ENCODE data around the gene YWHAE. TPM values are rescaled to one million over a fixed set of nuclear protein-coding genes. Genes with fewer than 3 reads are reported as not detected.

YWHAE gene
- total and polyA plus RNA-seq, 10 of the 15 experiments (the other 5 are each of a cell fraction or from before 2014, with no cell fraction given) = 189 to 651 (median 469) TPM

DNA sequence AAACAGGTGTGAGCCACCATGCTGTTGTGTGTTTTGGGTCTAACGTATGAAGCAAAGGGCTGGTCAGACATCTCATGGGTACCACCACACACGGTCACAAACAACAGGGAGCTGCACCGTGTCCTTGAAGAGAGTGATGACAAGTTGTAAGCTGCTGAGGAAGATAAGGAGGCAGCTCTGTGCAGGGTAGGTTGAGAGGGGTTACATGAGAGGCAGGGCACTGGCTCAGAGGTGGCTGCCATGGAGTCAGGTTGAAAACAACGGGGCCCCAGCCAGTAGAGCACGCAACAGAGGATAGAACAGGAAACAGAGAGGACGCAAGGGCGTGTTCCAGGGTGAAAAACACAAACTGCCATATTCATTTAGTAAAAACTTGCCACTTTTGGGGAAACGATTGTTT is 68.3 kb downstream of the YWHAE start (continued):
- TF ChIP-seq, protein P1, sequence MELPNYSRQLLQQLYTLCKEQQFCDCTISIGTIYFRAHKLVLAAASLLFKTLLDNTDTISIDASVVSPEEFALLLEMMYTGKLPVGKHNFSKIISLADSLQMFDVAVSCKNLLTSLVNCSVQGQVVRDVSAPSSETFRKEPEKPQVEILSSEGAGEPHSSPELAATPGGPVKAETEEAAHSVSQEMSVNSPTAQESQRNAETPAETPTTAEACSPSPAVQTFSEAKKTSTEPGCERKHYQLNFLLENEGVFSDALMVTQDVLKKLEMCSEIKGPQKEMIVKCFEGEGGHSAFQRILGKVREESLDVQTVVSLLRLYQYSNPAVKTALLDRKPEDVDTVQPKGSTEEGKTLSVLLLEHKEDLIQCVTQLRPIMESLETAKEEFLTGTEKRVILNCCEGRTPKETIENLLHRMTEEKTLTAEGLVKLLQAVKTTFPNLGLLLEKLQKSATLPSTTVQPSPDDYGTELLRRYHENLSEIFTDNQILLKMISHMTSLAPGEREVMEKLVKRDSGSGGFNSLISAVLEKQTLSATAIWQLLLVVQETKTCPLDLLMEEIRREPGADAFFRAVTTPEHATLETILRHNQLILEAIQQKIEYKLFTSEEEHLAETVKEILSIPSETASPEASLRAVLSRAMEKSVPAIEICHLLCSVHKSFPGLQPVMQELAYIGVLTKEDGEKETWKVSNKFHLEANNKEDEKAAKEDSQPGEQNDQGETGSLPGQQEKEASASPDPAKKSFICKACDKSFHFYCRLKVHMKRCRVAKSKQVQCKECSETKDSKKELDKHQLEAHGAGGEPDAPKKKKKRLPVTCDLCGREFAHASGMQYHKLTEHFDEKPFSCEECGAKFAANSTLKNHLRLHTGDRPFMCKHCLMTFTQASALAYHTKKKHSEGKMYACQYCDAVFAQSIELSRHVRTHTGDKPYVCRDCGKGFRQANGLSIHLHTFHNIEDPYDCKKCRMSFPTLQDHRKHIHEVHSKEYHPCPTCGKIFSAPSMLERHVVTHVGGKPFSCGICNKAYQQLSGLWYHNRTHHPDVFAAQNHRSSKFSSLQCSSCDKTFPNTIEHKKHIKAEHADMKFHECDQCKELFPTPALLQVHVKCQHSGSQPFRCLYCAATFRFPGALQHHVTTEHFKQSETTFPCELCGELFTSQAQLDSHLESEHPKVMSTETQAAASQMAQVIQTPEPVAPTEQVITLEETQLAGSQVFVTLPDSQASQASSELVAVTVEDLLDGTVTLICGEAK (IDR thresholded peaks at IDR 0.05; ENCODE audit: borderline replicate concordance) = no peak

DNA sequence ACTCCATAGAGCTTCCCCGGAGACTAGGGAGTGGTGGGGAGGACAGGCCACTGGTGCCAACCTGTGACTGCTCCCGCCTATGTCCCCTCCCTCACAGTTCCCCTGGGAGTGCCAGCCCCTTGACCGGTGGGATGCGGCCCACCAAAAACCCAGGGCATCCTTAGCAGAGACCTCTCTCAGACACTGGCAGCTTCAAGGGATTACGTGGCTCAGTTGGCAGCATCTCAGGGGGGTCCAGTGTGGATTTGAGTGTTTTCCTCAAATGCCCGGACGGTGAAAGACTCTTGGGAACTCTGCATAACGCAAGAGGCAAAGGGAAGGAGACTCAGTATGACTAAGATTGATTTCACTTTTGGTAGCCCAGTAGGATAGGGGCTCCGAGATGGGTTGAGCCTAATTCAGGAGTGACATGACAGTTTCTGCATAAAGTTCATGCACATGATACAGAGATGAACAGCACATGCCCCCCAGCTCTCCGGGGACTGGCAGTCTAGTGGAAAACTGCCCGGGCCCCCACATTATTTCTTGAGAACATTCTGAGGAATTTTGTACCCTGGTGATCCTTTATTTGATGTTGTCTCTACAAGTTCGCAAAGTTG is 70.2 kb downstream of the YWHAE start:
- ChIA-PET SMC1A (ENCODE audit: uncharacterized antibody, unreplicated experiment) (no interaction called here), CTCF (no interaction called here), POLR2A (no interaction called here), RAD21 (ENCODE audit: unreplicated experiment) (interaction anchor here (1.0 kb wide), 1 partner anchor 100 kb away, joined by 3 read pairs; no protein-coding TSS in a partner anchor)
- no peaks in the 10 kb centered on the region; a peak in 1 of 4 replicates for H3K27me3 ChIP-seq (replicated peaks in 1 of 2; ENCODE audit: control insufficient read depth in 2 of 2, insufficient read depth in 2 of 2, low read length in 1 of 2)
- FAIRE-seq (no peak), ATAC-seq (no peak), DNase-seq (ENCODE audit: low read depth, low spot score) (no peak)
- no peaks in the 10 kb centered on the region for H3K4me1 ChIP-seq (ENCODE audit: control insufficient read depth, insufficient read depth, low read length)
- no peaks in the 10 kb centered on the region for H4K20me1 ChIP-seq (ENCODE audit: control insufficient read depth, insufficient read depth)
- no TSS peak for BruUV-seq (replicated peaks)
- TF ChIP-seq FOXK2 (IDR thresholded peaks at IDR 0.05) = no peak
- TF ChIP-seq, protein P2, sequence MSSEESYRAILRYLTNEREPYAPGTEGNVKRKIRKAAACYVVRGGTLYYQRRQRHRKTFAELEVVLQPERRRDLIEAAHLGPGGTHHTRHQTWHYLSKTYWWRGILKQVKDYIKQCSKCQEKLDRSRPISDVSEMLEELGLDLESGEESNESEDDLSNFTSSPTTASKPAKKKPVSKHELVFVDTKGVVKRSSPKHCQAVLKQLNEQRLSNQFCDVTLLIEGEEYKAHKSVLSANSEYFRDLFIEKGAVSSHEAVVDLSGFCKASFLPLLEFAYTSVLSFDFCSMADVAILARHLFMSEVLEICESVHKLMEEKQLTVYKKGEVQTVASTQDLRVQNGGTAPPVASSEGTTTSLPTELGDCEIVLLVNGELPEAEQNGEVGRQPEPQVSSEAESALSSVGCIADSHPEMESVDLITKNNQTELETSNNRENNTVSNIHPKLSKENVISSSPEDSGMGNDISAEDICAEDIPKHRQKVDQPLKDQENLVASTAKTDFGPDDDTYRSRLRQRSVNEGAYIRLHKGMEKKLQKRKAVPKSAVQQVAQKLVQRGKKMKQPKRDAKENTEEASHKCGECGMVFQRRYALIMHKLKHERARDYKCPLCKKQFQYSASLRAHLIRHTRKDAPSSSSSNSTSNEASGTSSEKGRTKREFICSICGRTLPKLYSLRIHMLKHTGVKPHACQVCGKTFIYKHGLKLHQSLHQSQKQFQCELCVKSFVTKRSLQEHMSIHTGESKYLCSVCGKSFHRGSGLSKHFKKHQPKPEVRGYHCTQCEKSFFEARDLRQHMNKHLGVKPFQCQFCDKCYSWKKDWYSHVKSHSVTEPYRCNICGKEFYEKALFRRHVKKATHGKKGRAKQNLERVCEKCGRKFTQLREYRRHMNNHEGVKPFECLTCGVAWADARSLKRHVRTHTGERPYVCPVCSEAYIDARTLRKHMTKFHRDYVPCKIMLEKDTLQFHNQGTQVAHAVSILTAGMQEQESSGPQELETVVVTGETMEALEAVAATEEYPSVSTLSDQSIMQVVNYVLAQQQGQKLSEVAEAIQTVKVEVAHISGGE (CRISPR knock-in tag; IDR thresholded peaks at IDR 0.05) = no peak
- no peak for TF ChIP-seq NFYA (IDR thresholded peaks at IDR 0.05; ENCODE audit: borderline replicate concordance, low read depth, low read length)
- no peak for TF ChIP-seq JUNB (IDR thresholded peaks at IDR 0.05)
- TF ChIP-seq SIX5 (IDR thresholded peaks at IDR 0.05; ENCODE audit: low read depth, low read length, severe bottlenecking) = no peak
- no peak for TF ChIP-seq RB1 (IDR thresholded peaks at IDR 0.05; ENCODE audit: borderline replicate concordance)
- no peak for TF ChIP-seq MTA2 (IDR thresholded peaks at IDR 0.05; ENCODE audit: low read depth)
- TF ChIP-seq CBFB (IDR thresholded peaks at IDR 0.05; ENCODE audit: low read depth) = no peak
- no peak for TF ChIP-seq TCF3 (IDR thresholded peaks at IDR 0.05; ENCODE audit: borderline replicate concordance, insufficient read depth, low read depth, low read length)
- H3K27ac ChIP-seq (ENCODE audit: control insufficient read depth, insufficient read depth) = no peak overlapping the region
- H3K4me2 ChIP-seq (ENCODE audit: control insufficient read depth, insufficient read depth) = no peak overlapping the region
- no peaks in the 10 kb centered on the region for H3K9me3 ChIP-seq (replicated peaks; ENCODE audit: control insufficient read depth, insufficient read depth, low read length)
- in situ Hi-C loops (cut with MboI) (loop anchor here (5.0 to 10.0 kb wide), 2 partner anchors 58 to 205 kb away; partner anchors contain the start of gene BHLHA9), intact Hi-C loops (cut with micrococcal nuclease; ENCODE audit: unreplicated experiment) (loop anchor here (5.0 kb wide), 1 partner anchor 208 kb away; no protein-coding TSS in a partner anchor)
- H3K79me2 ChIP-seq (ENCODE audit: control insufficient read depth, insufficient read depth, low read length) = no peaks in the 10 kb centered on the region
- H3K9ac ChIP-seq (ENCODE audit: control insufficient read depth, insufficient read depth, low read length) = no peak overlapping the region
- H3K36me3 ChIP-seq (ENCODE audit: control insufficient read depth in 2 of 2, insufficient read depth in 2 of 2, low read length in 1 of 2) = no peaks in the 10 kb centered on the region
- H2AFZ ChIP-seq (ENCODE audit: control insufficient read depth, low read depth, low read length) = no peak overlapping the region
- 32% methylated on average over 12 of the region's 12 CpGs for WGBS (ENCODE audit: insufficient coverage, insufficient replicate concordance, low lambda C conversion rate, missing lambda C conversion rate)
- no peak overlapping the region for H3K4me3 ChIP-seq

All from GM12878 (cell line).